ENCODE measurements around the gene ARHGAP26.

Gene ARHGAP26

DNA sequence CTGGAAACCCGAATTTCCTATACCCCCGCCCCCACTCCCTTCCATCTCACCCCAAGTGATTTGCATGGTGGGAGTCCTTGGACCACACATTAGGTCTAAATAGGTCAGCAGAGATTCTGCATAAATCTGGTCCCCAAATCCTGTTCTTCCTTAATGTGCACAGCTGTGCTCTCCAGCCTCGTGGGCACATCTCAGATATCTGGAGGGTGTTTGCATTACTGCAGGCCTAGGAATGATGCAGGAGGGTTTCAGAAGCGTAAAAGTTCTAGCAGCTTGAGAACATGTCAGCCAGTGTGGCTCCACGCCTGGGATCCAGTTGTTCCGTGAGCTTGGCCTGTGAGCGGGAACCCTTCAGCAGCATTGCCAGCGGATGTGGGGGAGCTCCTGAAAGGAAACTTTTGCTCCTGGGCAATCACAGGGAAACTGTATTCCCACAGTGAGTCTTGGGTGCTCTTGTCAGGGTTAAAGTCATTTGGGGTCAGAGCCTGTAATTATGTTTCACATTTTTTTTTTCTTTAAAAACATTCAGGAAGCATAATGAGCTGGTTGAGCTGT is 12.9 kb downstream of the ARHGAP26 start:
- Histone ChIP-seq H3K36me3 (ENCODE audit: insufficient read depth, low read length) (no peaks in the 10 kb centered on the region), H3K4me3 (ENCODE audit: low read length) (no peak overlapping the region), H2AFZ (ENCODE audit: low read depth, low read length) (no peak overlapping the region), H3K4me1 (ENCODE audit: insufficient read depth, low read length) (peaks cover 19% of the 10 kb centered on the region), H3K9me3 (ENCODE audit: low read length) (no peaks in the 10 kb centered on the region), H3K27me3 (ENCODE audit: insufficient read depth, low read length) (no peaks in the 10 kb centered on the region)

GRCh38 chr5:142783601-142784341 is 13.6 kb downstream of the ARHGAP26 start:
- Histone ChIP-seq H3K4me3 (ENCODE audit: low read length) (no peak overlapping the region), H3K4me1 (ENCODE audit: insufficient read depth, low read length) (peaks cover 19% of the 10 kb centered on the region), H3K36me3 (ENCODE audit: insufficient read depth, low read length) (no peaks in the 10 kb centered on the region), H3K27me3 (ENCODE audit: insufficient read depth, low read length) (no peaks in the 10 kb centered on the region), H2AFZ (ENCODE audit: low read depth, low read length) (peak overlapping the region; percentile 4), H3K9me3 (ENCODE audit: low read length) (no peaks in the 10 kb centered on the region)

DNA sequence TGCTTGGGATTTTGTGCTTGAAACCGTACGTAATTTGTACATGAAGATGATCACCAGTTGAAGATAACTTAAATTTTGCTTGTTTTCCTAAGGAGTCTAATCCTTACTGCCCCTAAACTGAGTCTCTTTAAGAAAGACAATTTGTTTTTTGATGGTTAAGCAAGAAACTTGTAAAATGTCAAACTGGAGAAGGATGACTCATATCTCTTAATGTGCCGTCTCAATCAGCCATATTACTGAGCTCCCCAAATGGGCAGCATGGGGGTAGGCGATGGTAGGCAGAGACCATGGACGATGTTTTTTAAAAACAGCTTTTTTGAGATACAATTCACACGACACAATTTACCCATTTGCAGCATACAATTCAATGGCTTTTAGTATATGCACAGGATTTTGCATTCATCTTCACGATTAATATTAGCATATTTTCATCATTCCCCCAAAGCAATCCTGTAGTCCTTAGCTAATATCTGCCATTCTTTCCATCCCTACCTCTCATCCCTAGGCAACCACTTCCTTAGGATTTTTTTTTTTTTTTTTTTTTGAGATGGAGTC is 14.3 kb downstream of the ARHGAP26 start:
- H3K9me3 ChIP-seq (ENCODE audit: low read length) = no peaks in the 10 kb centered on the region
- H3K4me3 ChIP-seq (ENCODE audit: low read length) = no peak overlapping the region
- peaks cover 15% of the 10 kb centered on the region for H3K4me1 ChIP-seq (ENCODE audit: insufficient read depth, low read length)
- H3K36me3 ChIP-seq (ENCODE audit: insufficient read depth, low read length) = no peaks in the 10 kb centered on the region
- H2AFZ ChIP-seq (ENCODE audit: low read depth, low read length) = no peak overlapping the region
- no peaks in the 10 kb centered on the region for H3K27me3 ChIP-seq (ENCODE audit: insufficient read depth, low read length)

- no peaks in the 10 kb centered on the region for H3K36me3 ChIP-seq (ENCODE audit: insufficient read depth, low read length)
- no peak overlapping the region for H2AFZ ChIP-seq (ENCODE audit: low read depth, low read length)
- H3K9me3 ChIP-seq (ENCODE audit: low read length) = no peaks in the 10 kb centered on the region
- H3K4me3 ChIP-seq (ENCODE audit: low read length) = no peak overlapping the region
- peaks cover 13% of the 10 kb centered on the region for H3K4me1 ChIP-seq (ENCODE audit: insufficient read depth, low read length)
- H3K27me3 ChIP-seq (ENCODE audit: insufficient read depth, low read length) = no peaks in the 10 kb centered on the region
These were observed 15.0 kb downstream of the ARHGAP26 start for GRCh38 chr5:142785206-142785605.

GRCh38 chr5:142789206-142789605 is 19.0 kb downstream of the ARHGAP26 start:
- no peak overlapping the region for H2AFZ ChIP-seq (ENCODE audit: low read depth, low read length)
- no peak overlapping the region for H3K4me3 ChIP-seq (ENCODE audit: low read length)
- H3K9me3 ChIP-seq (ENCODE audit: low read length) = no peaks in the 10 kb centered on the region
- H3K4me1 ChIP-seq (ENCODE audit: insufficient read depth, low read length) = peaks cover 19% of the 10 kb centered on the region
- H3K27me3 ChIP-seq (ENCODE audit: insufficient read depth, low read length) = no peaks in the 10 kb centered on the region
- H3K36me3 ChIP-seq (ENCODE audit: insufficient read depth, low read length) = no peaks in the 10 kb centered on the region

GRCh38 chr5:142792012-142792864 is 22.1 kb downstream of the ARHGAP26 start:
- no peaks in the 10 kb centered on the region for H3K36me3 ChIP-seq (ENCODE audit: insufficient read depth, low read length)
- peaks cover 15% of the 10 kb centered on the region for H3K4me1 ChIP-seq (ENCODE audit: insufficient read depth, low read length)
- no peak overlapping the region for H2AFZ ChIP-seq (ENCODE audit: low read depth, low read length)
- H3K27me3 ChIP-seq (ENCODE audit: insufficient read depth, low read length) = no peaks in the 10 kb centered on the region
- H3K9me3 ChIP-seq (ENCODE audit: low read length) = no peaks in the 10 kb centered on the region
- H3K4me3 ChIP-seq (ENCODE audit: low read length) = no peak overlapping the region

- no peaks in the 10 kb centered on the region for H3K9me3 ChIP-seq (ENCODE audit: low read length)
- H3K4me3 ChIP-seq (ENCODE audit: low read length) = no peak overlapping the region
- H3K4me1 ChIP-seq (ENCODE audit: insufficient read depth, low read length) = peaks cover 15% of the 10 kb centered on the region
- H3K36me3 ChIP-seq (ENCODE audit: insufficient read depth, low read length) = no peaks in the 10 kb centered on the region
- H2AFZ ChIP-seq (ENCODE audit: low read depth, low read length) = no peak overlapping the region
- no peaks in the 10 kb centered on the region for H3K27me3 ChIP-seq (ENCODE audit: insufficient read depth, low read length)
These were observed 22.7 kb downstream of the ARHGAP26 start for GRCh38 chr5:142792865-142793232.

- Histone ChIP-seq H3K27me3 (ENCODE audit: insufficient read depth, low read length) (no peaks in the 10 kb centered on the region), H3K4me1 (ENCODE audit: insufficient read depth, low read length) (peaks cover 15% of the 10 kb centered on the region), H3K4me3 (ENCODE audit: low read length) (no peak overlapping the region), H2AFZ (ENCODE audit: low read depth, low read length) (no peak overlapping the region), H3K9me3 (ENCODE audit: low read length) (no peaks in the 10 kb centered on the region), H3K36me3 (ENCODE audit: insufficient read depth, low read length) (no peaks in the 10 kb centered on the region)
These were observed 24.4 kb downstream of the ARHGAP26 start for GRCh38 chr5:142794537-142794936.

DNA sequence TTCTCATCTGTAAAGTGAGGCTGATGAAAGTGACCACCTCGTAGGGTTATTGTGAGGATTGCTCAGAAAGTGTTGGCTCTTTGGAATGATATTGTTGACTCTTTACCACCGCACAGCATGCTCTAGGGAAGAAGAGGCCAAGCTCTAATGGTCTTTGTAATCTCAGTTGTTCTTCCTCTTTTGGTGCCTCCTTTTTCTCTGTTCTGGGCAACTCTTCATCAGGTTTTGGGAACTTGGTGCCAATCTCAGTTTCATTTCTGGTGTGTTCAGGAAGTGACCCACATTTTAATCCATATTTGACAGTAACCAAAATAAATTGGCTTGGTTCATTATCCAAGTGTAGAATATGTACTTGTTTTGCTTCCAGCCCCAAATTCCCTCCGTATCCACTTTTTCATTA is 25.1 kb downstream of the ARHGAP26 start:
- Histone ChIP-seq H3K9me3 (ENCODE audit: low read length) (no peaks in the 10 kb centered on the region), H2AFZ (ENCODE audit: low read depth, low read length) (no peak overlapping the region), H3K27me3 (ENCODE audit: insufficient read depth, low read length) (no peaks in the 10 kb centered on the region), H3K4me3 (ENCODE audit: low read length) (no peak overlapping the region), H3K4me1 (ENCODE audit: insufficient read depth, low read length) (peaks cover 15% of the 10 kb centered on the region), H3K36me3 (ENCODE audit: insufficient read depth, low read length) (no peaks in the 10 kb centered on the region)

DNA sequence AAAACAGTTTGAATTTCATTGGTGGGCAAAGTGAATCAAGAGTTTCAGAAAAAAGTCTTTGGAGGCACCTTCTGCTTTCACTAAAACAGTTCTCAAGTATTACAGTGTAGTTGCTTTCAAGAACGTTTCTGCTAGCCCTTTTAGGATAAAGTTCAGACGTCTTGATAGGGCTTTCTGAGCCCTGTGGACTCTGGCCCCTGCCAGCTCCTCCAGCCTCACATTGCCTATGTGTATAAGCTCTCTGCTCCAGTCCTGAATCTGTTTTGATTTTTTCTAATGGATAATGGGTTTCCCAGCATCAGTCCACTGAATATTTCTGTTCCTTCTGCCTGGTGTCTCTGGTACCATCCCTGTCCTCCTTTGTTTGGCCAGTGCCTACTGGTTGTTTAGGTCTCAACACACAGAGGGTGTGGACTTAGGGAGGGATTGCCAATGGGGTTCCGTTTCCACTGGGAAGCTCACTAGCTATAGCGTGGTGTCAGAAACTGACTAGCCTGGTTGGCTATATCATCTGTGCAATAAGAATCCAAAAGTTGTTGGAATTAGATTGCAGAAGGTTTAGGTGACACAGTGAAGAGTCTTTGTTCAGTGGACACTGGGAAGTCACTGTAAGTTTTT is 26.4 kb downstream of the ARHGAP26 start:
- Histone ChIP-seq H3K4me1 (ENCODE audit: insufficient read depth, low read length) (peaks cover 22% of the 10 kb centered on the region), H2AFZ (ENCODE audit: low read depth, low read length) (no peak overlapping the region), H3K4me3 (ENCODE audit: low read length) (no peak overlapping the region), H3K36me3 (ENCODE audit: insufficient read depth, low read length) (no peaks in the 10 kb centered on the region), H3K9me3 (ENCODE audit: low read length) (no peaks in the 10 kb centered on the region), H3K27me3 (ENCODE audit: insufficient read depth, low read length) (no peaks in the 10 kb centered on the region)

GRCh38 chr5:142797420-142797819 is 27.2 kb downstream of the ARHGAP26 start:
- no peaks in the 10 kb centered on the region for H3K9me3 ChIP-seq (ENCODE audit: low read length)
- no peak overlapping the region for H3K4me3 ChIP-seq (ENCODE audit: low read length)
- no peaks in the 10 kb centered on the region for H3K36me3 ChIP-seq (ENCODE audit: insufficient read depth, low read length)
- H3K27me3 ChIP-seq (ENCODE audit: insufficient read depth, low read length) = no peaks in the 10 kb centered on the region
- H2AFZ ChIP-seq (ENCODE audit: low read depth, low read length) = no peak overlapping the region
- peaks cover 21% of the 10 kb centered on the region for H3K4me1 ChIP-seq (ENCODE audit: insufficient read depth, low read length)

GRCh38 chr5:142798099-142798770 is 28.1 kb downstream of the ARHGAP26 start:
- H3K9me3 ChIP-seq (ENCODE audit: low read length) = no peaks in the 10 kb centered on the region
- peaks cover 13% of the 10 kb centered on the region for H3K4me1 ChIP-seq (ENCODE audit: insufficient read depth, low read length)
- H3K4me3 ChIP-seq (ENCODE audit: low read length) = no peak overlapping the region
- no peaks in the 10 kb centered on the region for H3K36me3 ChIP-seq (ENCODE audit: insufficient read depth, low read length)
- H2AFZ ChIP-seq (ENCODE audit: low read depth, low read length) = no peak overlapping the region
- no peaks in the 10 kb centered on the region for H3K27me3 ChIP-seq (ENCODE audit: insufficient read depth, low read length)
